ENCODE measurements around the gene LNP1.

GRCh38 chr3:100482176-100482575 lies 80.8 kb downstream of the LNP1 start:
- TF ChIP-seq EZH2 (IDR thresholded peaks at IDR 0.05; ENCODE audit: low read length, missing control alignments): no peak
- TF ChIP-seq CTCF (conservative IDR thresholded peaks at IDR 0.05 in 1 of 2, IDR thresholded peaks at IDR 0.05 in 1 of 2; ENCODE audit: low read depth in 1 of 2, low read length in 2 of 2): no peak

Measured in fibroblast of lung (primary cell).